HCT116 (cell line): Measurements from ENCODE around the gene GJB4. TPM values are rescaled to one million over a fixed set of nuclear protein-coding genes. Genes with fewer than 3 reads are reported as not detected.

Experiments
- ATAC-seq: fragments of 200-7000 bp; cut with Tn5 transposase; 2 replicates; pipeline ENCODE4 v1.9.1; 2020; ENCODE audit warnings: mild to moderate bottlenecking, moderate library complexity
- BruUV-seq: library from RNA; stranded (reverse); fragments of 400-500 nt; replicated peaks from 2 replicates; lab custom pipeline; 2021; lab: Mats Ljungman, UMichigan
- CTCF ChIA-PET: fragments of 300-600 bp; sonication (Branson Sonifier 250); formaldehyde crosslinking; loops from one replicate; lab custom pipeline; 2021; ENCODE audit warnings: antibody characterized with exemption; lab: Charles Lee
- POLR2A ChIA-PET: fragments of 300-600, 350-600 bp; sonication (Branson Sonifier 250); formaldehyde crosslinking; loops from one replicate; lab custom pipeline; 2021; ENCODE audit warnings: antibody characterized with exemption; lab: Charles Lee
- RAD21 ChIA-PET, 2 experiments: fragments of 300-600 bp; sonication (Branson Sonifier 250); formaldehyde crosslinking; loops; one replicate each; lab custom pipeline; 2023; ENCODE audit warnings: low total read pairs in 2 of 2; ENCODE audit not compliant: uncharacterized antibody in 2 of 2, unreplicated experiment in 2 of 2, low non-redundant PET in 1 of 2; lab: Charles Lee
- DNase-seq: peaks from one replicate; pipeline ENCODE4 v3.0.0-alpha.2; 2010; ENCODE audit warnings: low read depth, low spot score
- H2AFZ ChIP-seq: fragments of 200-600 bp; shearing (Covaris generic), sonication (generic); 2 replicates; pipeline ENCODE4 v1.6.1; 2017; ENCODE audit warnings: low read depth, mixed run types, mixed read lengths, antibody characterized with exemption, low read length; ENCODE audit not compliant: poor library complexity, severe bottlenecking
- H3K27ac ChIP-seq: 2 replicates; pipeline ENCODE4 v1.5.1; 2012; ENCODE audit warnings: low read depth, low read length
- H3K27me3 ChIP-seq: fragments of 200-600 bp; sonication (generic); 2 replicates; pipeline ENCODE4 v1.6.1; 2016; ENCODE audit warnings: mixed run types, low read length, mixed read lengths; ENCODE audit not compliant: insufficient read depth
- H3K36me3 ChIP-seq, 2 experiments: fragments of 200-500 bp in 1 of 2; fragments of 200-600 bp in 1 of 2; sonication (Bioruptor generic) in 1 of 2; sonication (generic) in 1 of 2; 2 replicates each; pipeline versions ENCODE4 v1.5.1 to v1.6.1; 2014 to 2016; ENCODE audit warnings: low read length in 2 of 2, inconsistent platforms in 1 of 2, mixed read lengths in 1 of 2, mixed run types in 1 of 2; ENCODE audit not compliant: insufficient read depth in 2 of 2, control insufficient read depth in 1 of 2
- H3K4me1 ChIP-seq, 2 experiments: fragments of 200-600 bp in 1 of 2; sonication (generic) in 1 of 2; 2 replicates each; pipeline versions ENCODE4 v1.5.1 to v1.6.1; 2012 to 2017; ENCODE audit warnings: low read length in 2 of 2, inconsistent platforms in 1 of 2, mild to moderate bottlenecking in 1 of 2, mixed read lengths in 1 of 2, mixed run types in 1 of 2, moderate library complexity in 1 of 2; ENCODE audit not compliant: insufficient read depth in 2 of 2, control insufficient read depth in 1 of 2
- H3K4me2 ChIP-seq: fragments of 200-600 bp; sonication (generic); 2 replicates; pipeline ENCODE4 v1.6.1; 2017; ENCODE audit warnings: mixed run types, low read length, mixed read lengths
- H3K4me3 ChIP-seq, 2 experiments: fragments of 200-600 bp in 1 of 2; sonication (generic) in 1 of 2; replicated peaks in 1 of 2; 2 replicates each; pipeline ENCODE4 v1.5.1; 2011 to 2016; ENCODE audit warnings: low read length in 2 of 2, control low read depth in 1 of 2, low read depth in 1 of 2, mild to moderate bottlenecking in 1 of 2, mixed read lengths in 1 of 2, mixed run types in 1 of 2
- H3K79me2 ChIP-seq: fragments of 200-600 bp; sonication (generic); 2 replicates; pipeline ENCODE4 v1.6.1; 2017; ENCODE audit warnings: mild to moderate bottlenecking, mixed run types, low read length, moderate library complexity, mixed read lengths; ENCODE audit not compliant: insufficient read depth
- H3K9ac ChIP-seq: fragments of 200-600 bp; sonication (generic); 2 replicates; pipeline ENCODE4 v1.6.1; 2016; ENCODE audit warnings: low read length, mixed read lengths
- H3K9me2 ChIP-seq: fragments of 200-600 bp; sonication (generic), shearing (Covaris generic); 2 replicates; pipeline ENCODE4 v1.6.1; 2017; ENCODE audit warnings: mixed run types, mild to moderate bottlenecking, moderate library complexity; ENCODE audit not compliant: insufficient read depth
- H3K9me3 ChIP-seq, 2 experiments: fragments of 200-500 bp in 1 of 2; fragments of 200-600 bp in 1 of 2; sonication (Bioruptor generic) in 1 of 2; sonication (generic) in 1 of 2; 2 replicates each; pipeline ENCODE4 v1.6.1; 2014 to 2017; ENCODE audit warnings: low read length in 2 of 2, mixed read lengths in 2 of 2, inconsistent platforms in 1 of 2, low read depth in 1 of 2, mild to moderate bottlenecking in 1 of 2, mixed run types in 1 of 2, moderate library complexity in 1 of 2; ENCODE audit not compliant: control insufficient read depth in 1 of 2, insufficient read depth in 1 of 2
- H4K20me1 ChIP-seq: fragments of 200-600 bp; sonication (generic), shearing (Covaris generic); 2 replicates; pipeline ENCODE4 v1.6.1; 2017; ENCODE audit warnings: mixed run types, mild to moderate bottlenecking, moderate library complexity; ENCODE audit not compliant: insufficient read depth
- CBX3 ChIP-seq: IDR thresholded peaks from 2 replicates; pipeline ENCODE4 v1.6.1; 2012; ENCODE audit warnings: low read depth
- CTCF ChIP-seq, 3 experiments: fragments of 200-600 bp in 1 of 3; sonication (generic) in 1 of 3; IDR thresholded peaks in 2 of 3; conservative IDR thresholded peaks in 1 of 3; 2 replicates each; pipeline ENCODE4 v1.5.1; 2012 to 2017; ENCODE audit warnings: low read depth in 2 of 3, low read length in 2 of 3, antibody characterized with exemption in 1 of 3, borderline replicate concordance in 1 of 3, control low read depth in 1 of 3, mild to moderate bottlenecking in 1 of 3, mixed read lengths in 1 of 3, mixed run types in 1 of 3, moderate library complexity in 1 of 3; ENCODE audit not compliant: insufficient read depth in 1 of 3
- EGR1 ChIP-seq: IDR thresholded peaks from 2 replicates; pipeline ENCODE4 v1.6.1; 2012; ENCODE audit warnings: low read depth
- ELF1 ChIP-seq: IDR thresholded peaks from 2 replicates; pipeline ENCODE4 v1.6.1; 2012; ENCODE audit warnings: low read depth, borderline replicate concordance
- EZH2phosphoT487 ChIP-seq: fragments of 200-600 bp; IDR thresholded peaks from 2 replicates; pipeline ENCODE4 v1.6.1; 2018; ENCODE audit warnings: antibody characterized with exemption, borderline replicate concordance
- FOSL1 ChIP-seq: IDR thresholded peaks from 2 replicates; pipeline ENCODE4 v1.6.1; 2012; ENCODE audit warnings: low read depth
- POLR2AphosphoS5 ChIP-seq: IDR thresholded peaks from 2 replicates; pipeline ENCODE4 v1.6.1; 2011; ENCODE audit warnings: mild to moderate bottlenecking, low read depth, low read length, moderate library complexity
- RAD21 ChIP-seq: IDR thresholded peaks from 2 replicates; pipeline ENCODE4 v1.6.1; 2012; ENCODE audit warnings: low read depth, mild to moderate bottlenecking
- YY1 ChIP-seq: IDR thresholded peaks from 2 replicates; pipeline ENCODE4 v1.6.1; 2011; ENCODE audit warnings: low read length, low read depth, moderate library complexity, mild to moderate bottlenecking; ENCODE audit not compliant: insufficient replicate concordance; ENCODE audit errors: extremely low read depth
- ZFX ChIP-seq: fragments of 450-650 bp; IDR thresholded peaks from 2 replicates; pipeline ENCODE4 v1.6.1; 2017
- ZNF274 ChIP-seq: fragments of 200-500 bp; sonication (Bioruptor generic); IDR thresholded peaks from 2 replicates; pipeline ENCODE4 v1.6.1; 2014; ENCODE audit warnings: mild to moderate bottlenecking, low read depth, low read length, inconsistent platforms
- intact Hi-C: fragments of 100-400 bp; cut with micrococcal nuclease; formaldehyde crosslinking; loops from 2 replicates; pipeline ENCODE4 v1.10.0; 2022
- total RNA-seq: library from RNA; stranded (reverse); gene quantifications from one replicate; pipeline ENCODE4 v1.2.1, GENCODE V29; 2021; ENCODE audit not compliant: unreplicated experiment

The GJB4 gene
- total RNA-seq, 1 experiment from 2014 or later = 2.0 TPM

GRCh38 chr1:34754964-34755637, 4.4 kb upstream of the GJB4 start, which contains the start of gene GJB5:
GJB5 (plus strand) TSS chr1:34755047; CDS start chr1:34757331, 2,284 bp downstream.
- TF ChIP-seq ELF1 (no peak), ZFX (0 out of 2 replicates have a peak, but pooled peaks have one; percentile 32), CTCF (IDR thresholded peaks at IDR 0.05 in 2 of 3, conservative IDR thresholded peaks at IDR 0.05 in 1 of 3; ENCODE audit: borderline replicate concordance in 1 of 3, insufficient read depth in 1 of 3, low read depth in 2 of 3, low read length in 2 of 3) (no peak), EGR1 (no peak), YY1 (no peak), ZNF274 (no peak), RAD21 (no peak), POLR2AphosphoS5 (peak; percentile 60), EZH2phosphoT487 (no peak), FOSL1 (no peak), CBX3 (no peak)
- intact Hi-C loops = no loop called here

More at GRCh38 chr1:34754964-34755637, 4.4 kb upstream of the GJB4 start, which contains the start of gene GJB5:
- Histone ChIP-seq H4K20me1 (no peaks in the 10 kb centered on the region), H3K79me2 (no peaks in the 10 kb centered on the region), H3K36me3 (no peaks in the 10 kb centered on the region), H3K9me2 (no peaks in the 10 kb centered on the region), H3K9ac (peak within 1 kb of the TSS; percentile 52), H2AFZ (no peak within 1 kb of the TSS), H3K4me3 (peak within 1 kb of the TSS; percentile 46 to 52), H3K27me3 (no peaks in the 10 kb centered on the region), H3K27ac (peak within 1 kb of the TSS; percentile 74), H3K4me1 (peaks cover 25 to 47% of the 10 kb centered on the region in 2 experiments), H3K4me2 (peak within 1 kb of the TSS; percentile 75), H3K9me3 (no peaks in the 10 kb centered on the region)
- DNase-seq = peak; percentile 31
- ChIA-PET POLR2A (interaction anchor here (0.8 to 1.5 kb wide), 5 partner anchors 13 to 26 kb away, joined by 3 to 5 read pairs (median 3); partner anchors contain the start of gene GJB3), CTCF (interaction anchor here (0.6 to 1.7 kb wide), 4 partner anchors 12 to 1122 kb away, joined by 3 to 9 read pairs (median 4); no protein-coding TSS in a partner anchor), RAD21 (interaction anchor here in 1 of 2 experiments (1.4 kb wide), 1 partner anchor 12 kb away, joined by 5 read pairs; no protein-coding TSS in a partner anchor)
- no TSS peak for BruUV-seq
- peak; percentile 86 for ATAC-seq
